MG63 (cell line): ENCODE results near the gene GSX1. TPM values are rescaled to one million over a fixed set of nuclear protein-coding genes. Genes with fewer than 3 reads are reported as not detected.
"Not testable (repeated sequence)": the region's sequence is repeated elsewhere in the genome, so short reads cannot be mapped to it uniquely, and the experiment has no call there.

Experiments used
- DNase-seq: peaks from one replicate; pipeline ENCODE4 v3.0.0-alpha.2; 2020
- H3K27me3 ChIP-seq: fragments of 250-450 bp; sonication (Bioruptor Pico); 2 replicates; pipeline ENCODE4 v1.5.1; 2020; ENCODE audit warnings: mild to moderate bottlenecking, moderate library complexity
- H3K36me3 ChIP-seq: fragments of 250-450 bp; sonication (Bioruptor Pico); 2 replicates; pipeline ENCODE4 v1.5.1; 2020; ENCODE audit warnings: mild to moderate bottlenecking, moderate library complexity
- H3K4me3 ChIP-seq: fragments of 250-450 bp; sonication (Bioruptor Pico); 2 replicates; pipeline ENCODE4 v1.5.1; 2020; ENCODE audit warnings: mild to moderate bottlenecking, moderate library complexity
- H3K9me3 ChIP-seq: fragments of 250-450 bp; sonication (Bioruptor Pico); 2 replicates; pipeline ENCODE4 v1.5.1; 2020; ENCODE audit warnings: mild to moderate bottlenecking, moderate library complexity
- total RNA-seq: library from RNA; depleted of rRNA; stranded (reverse); fragments of >200 nt; shearing (Covaris generic); gene quantifications from 2 replicates; pipeline ENCODE4 v1.2.3, GENCODE V29; 2014; ENCODE audit warnings: low replicate concordance

GSX1 gene
- total RNA-seq, 1 experiment from 2014 or later = not detected

DNA sequence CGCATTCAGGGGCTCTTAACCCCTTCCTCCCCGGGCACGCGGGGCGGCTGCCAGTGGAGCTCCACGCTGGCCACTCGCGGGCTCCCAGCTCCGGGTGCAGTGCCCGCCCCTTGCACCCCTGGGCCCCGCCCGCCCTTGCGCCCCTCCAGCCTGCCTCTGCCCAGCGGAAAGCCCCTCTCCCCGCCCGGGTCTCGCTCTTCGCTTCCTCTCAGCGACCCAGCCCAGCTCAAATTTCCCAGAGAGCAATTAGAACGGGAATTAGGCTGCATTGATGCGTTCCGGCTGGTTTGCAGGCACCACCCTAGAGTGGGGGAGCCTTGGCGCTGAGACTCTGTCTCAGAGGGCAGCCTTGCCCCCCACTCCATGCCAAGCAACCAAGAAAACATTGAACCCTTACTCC is 1.8 kb upstream of the GSX1 start:
- Histone ChIP-seq H3K36me3 (no peaks in the 10 kb centered on the region), H3K27me3 (peaks cover 79% of the 10 kb centered on the region), H3K9me3 (no peaks in the 10 kb centered on the region), H3K4me3 (no peak overlapping the region)
- no peak for DNase-seq

DNA sequence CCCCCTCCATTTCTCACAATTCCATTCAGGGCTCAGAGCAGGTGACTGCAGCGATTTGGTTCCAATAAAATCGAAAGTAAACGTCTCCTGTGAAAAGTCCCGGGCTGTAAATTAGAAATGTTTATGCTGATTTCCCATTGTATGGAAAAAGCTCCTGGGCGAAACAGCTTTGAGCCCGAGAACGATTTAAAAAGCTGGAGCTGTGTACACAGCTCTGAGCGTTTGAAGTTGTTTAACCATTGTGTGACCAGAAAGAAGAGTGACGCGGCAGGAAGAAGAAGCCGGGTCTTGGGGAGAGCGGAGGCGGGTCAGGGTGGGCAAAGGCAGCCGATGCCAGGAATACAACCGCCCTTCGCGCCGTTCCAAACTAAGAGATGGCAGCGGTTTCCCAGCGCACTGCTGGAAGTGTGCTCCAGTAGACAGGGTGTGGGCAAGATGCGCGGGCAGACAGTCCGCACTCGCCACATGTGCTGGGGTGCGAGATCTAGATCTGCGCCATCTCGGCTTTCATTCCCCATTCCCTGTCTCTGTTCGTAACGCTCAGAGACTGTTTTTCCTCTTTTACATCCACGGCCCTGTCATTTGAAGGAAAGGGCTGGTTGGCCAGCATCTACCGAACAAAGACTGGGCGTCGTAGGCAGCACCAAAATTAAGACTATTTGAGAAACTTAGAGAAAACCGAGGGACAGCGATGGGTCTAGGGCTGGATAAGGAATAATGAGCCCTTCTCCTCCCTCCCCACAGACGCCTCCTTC is 960 bp upstream of the GSX1 start:
- Histone ChIP-seq H3K9me3 (no peaks in the 10 kb centered on the region), H3K4me3 (no peak overlapping the region; the same call in 1 of the 2 replicates), H3K27me3 (peaks cover 87% of the 10 kb centered on the region), H3K36me3 (no peaks in the 10 kb centered on the region)
- DNase-seq = no peak

DNA sequence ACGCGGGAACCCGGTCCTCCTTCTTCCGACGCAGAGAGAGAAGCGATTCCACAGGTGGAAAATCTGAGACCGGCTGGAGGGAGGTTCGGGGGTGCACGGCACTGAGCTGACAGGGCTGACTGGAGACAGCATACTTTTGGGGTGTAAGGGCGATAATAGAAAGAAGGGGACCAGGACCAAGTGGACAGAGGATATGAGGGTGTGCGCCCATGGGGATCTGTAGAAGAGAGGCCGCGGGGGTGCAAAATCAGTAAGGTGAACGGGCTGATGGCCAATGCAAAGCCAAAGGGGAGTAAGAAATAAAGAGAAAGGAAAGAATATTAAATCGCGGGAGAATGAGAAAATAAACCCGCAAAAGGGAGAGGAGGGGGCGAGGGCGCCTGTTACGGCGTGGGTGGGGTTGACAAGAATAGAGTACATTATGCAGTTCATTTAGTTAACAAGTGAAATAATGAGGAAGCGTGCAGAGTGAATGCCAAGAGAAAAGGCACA is 336 bp upstream of the GSX1 start:
- DNase-seq = no peak
- Histone ChIP-seq H3K27me3 (peaks cover 90% of the 10 kb centered on the region), H3K36me3 (no peaks in the 10 kb centered on the region), H3K4me3 (no peak overlapping the region), H3K9me3 (no peaks in the 10 kb centered on the region)

DNA sequence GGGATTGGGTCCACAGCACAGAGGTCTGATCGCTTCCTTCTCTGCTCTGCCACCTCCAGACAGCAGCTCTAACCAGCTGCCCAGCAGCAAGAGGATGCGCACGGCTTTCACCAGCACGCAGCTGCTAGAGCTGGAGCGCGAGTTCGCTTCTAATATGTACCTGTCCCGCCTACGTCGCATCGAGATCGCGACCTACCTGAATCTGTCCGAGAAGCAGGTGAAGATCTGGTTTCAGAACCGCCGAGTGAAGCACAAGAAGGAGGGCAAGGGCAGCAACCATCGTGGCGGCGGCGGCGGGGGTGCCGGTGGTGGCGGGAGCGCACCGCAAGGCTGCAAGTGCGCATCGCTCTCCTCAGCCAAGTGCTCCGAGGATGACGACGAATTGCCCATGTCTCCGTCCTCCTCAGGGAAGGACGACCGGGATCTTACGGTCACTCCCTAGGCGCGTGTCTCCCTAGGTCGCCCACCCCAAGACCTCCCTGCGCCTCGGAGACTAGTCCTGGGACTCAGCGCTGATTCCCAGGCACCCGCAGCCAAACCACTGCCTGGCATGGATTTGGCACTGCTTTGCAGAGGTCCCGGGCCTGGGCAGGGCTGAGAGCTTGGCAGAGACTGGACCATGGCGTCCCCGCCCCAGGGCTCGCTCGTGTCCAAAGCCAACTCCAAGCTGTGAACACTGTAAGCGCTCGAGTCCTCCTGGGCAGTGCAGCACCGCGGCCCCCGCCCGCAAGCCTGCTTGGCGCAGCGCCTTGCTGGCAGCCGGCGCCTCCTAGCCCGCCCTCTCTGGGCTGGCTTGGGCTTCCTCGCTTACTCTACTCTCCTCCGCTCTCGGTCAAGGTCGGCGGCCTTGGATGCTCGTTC is 1.5 kb downstream of the GSX1 start:
- Histone ChIP-seq H3K9me3 (no peaks in the 10 kb centered on the region), H3K4me3 (no peak overlapping the region), H3K27me3 (peaks cover 91% of the 10 kb centered on the region), H3K36me3 (no peaks in the 10 kb centered on the region)
- DNase-seq = peak; percentile 66

DNA sequence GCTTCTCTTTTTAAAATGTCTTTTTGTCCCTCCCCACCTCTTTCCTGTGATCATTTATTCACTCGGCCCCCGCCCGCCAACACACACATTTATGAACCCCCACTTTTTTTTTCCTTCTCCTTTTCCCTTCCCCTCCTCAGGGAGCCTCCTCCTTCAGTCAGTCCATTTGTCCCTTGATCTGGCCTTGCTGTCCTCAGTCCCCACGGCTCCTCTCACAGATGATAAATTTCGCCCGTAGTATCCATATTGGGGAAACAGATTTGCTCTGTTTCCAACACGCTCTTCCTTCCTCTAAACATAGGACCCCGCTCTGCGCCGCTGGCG is 2.0 kb downstream of the GSX1 start:
- no peak for DNase-seq
- Histone ChIP-seq H3K9me3 (no peaks in the 10 kb centered on the region), H3K27me3 (peaks cover 86% of the 10 kb centered on the region), H3K36me3 (no peaks in the 10 kb centered on the region), H3K4me3 (no peak overlapping the region)

DNA sequence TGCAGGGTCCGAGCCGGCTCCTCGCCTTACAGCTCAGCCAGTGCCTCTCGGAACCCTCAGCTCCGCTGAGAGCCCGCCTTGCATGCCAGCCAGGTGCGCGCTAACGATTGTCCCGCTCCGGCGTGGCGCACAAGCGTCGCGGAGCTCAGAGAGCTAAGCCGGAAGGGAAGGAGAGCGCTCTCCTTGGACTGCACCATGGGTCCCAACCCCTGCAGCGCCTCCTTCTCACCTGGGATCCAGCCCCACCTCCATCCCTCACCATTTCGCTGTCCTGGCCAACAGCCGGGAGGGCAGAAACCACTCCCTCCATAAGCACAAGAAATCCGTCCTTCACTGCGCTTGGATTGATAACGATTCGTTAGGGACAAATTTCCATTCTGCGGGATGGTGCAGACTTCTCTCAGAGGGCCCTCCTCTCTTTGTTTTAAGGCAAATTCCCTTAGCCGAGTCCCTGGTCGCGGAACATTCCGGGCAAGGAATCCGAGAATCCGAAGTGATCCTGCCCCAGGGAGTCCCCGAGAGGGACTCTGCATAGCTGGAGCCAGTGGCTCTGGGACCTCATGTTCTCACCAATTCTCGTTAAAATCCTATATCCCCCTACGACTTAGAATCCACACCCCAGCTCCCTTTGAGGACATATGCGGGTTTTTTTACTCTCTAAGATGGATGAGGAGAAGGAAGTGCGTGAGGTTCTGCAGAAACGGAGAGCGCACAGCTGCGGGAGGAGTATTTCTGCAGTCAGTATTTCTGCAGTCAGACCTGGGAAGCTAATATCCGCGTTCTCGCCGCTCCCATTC is 2.8 kb downstream of the GSX1 start:
- H3K9me3 ChIP-seq = no peaks in the 10 kb centered on the region
- H3K27me3 ChIP-seq = peaks cover 79% of the 10 kb centered on the region
- H3K36me3 ChIP-seq = no peaks in the 10 kb centered on the region
- no peak overlapping the region for H3K4me3 ChIP-seq
- DNase-seq = no peak

DNA sequence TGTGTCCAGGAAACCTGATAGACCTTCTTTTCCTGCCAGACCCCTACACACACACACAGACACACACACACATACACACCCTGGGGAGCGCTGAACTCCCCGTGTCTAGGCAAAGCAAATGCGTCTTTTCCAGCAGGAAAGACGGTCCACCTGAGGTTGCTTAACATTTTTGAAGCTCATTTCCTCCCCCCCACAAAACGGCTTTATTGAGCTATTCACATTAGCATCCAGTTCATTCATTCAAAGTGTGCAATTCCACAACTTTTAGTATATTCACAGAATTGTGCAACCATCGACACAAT is 3.4 kb downstream of the GSX1 start:
- Histone ChIP-seq H3K9me3 (no peaks in the 10 kb centered on the region), H3K4me3 (no peak overlapping the region), H3K36me3 (no peaks in the 10 kb centered on the region), H3K27me3 (peaks cover 76% of the 10 kb centered on the region)
- DNase-seq = no peak

DNA sequence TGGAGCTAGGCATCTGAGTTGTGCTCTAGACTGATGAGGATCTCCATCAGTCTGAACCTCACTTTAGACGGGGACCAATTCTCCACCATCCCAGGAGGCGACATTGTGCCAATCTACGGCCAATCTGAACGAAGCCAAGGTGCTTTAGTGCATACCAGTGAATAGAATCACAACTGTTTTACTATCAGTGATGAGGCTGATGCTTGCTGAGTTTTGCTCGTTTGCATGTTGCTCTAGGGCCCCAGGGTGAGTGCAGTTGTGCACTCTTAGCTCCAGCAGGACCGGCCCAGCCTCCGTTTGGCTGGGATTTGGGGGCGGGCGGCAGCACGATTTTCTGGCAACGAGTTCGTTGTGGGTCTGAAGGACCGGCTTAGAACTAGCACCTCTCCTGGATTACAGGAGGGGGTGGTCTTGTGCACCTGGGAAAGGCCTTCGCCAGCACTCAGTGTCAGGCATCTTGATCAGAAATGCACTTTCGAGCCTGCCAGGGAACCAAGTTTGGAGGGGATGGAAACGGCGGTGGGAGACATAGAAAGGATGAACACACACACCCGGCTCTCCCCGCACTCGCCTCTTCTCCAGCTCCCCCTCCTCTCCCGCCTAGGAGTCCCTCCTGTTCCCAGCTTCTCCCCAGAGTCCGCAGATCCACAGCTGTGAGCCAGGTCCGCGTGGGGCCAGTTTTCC is 4.4 kb downstream of the GSX1 start:
- no peaks in the 10 kb centered on the region for H3K9me3 ChIP-seq
- no peaks in the 10 kb centered on the region for H3K36me3 ChIP-seq
- H3K4me3 ChIP-seq = no peak overlapping the region
- peaks cover 66% of the 10 kb centered on the region for H3K27me3 ChIP-seq
- DNase-seq = no peak

DNA sequence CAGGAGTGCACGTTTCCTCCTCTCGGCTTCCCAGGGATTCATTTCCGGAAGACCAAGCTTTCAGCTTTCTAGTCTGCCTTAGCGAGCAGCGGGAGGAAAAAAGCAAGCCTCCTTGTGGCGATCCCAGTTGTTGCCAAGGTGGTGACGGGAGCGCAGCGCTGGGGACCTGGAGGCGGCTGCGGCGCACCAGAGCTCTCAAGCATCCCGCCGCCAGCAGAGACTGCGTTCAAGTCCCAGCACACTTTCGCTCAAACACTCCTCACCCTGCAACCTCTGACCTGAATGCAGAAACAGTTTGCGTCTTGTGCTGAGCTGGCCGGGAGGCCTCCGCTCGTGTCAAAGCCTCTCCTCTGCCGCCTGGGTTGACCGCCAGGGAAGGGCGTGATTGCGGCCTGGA is 4.9 kb downstream of the GSX1 start:
- Histone ChIP-seq H3K9me3 (no peaks in the 10 kb centered on the region), H3K36me3 (no peaks in the 10 kb centered on the region), H3K4me3 (no peak overlapping the region), H3K27me3 (peaks cover 61% of the 10 kb centered on the region)
- DNase-seq = peak; percentile 9

DNA sequence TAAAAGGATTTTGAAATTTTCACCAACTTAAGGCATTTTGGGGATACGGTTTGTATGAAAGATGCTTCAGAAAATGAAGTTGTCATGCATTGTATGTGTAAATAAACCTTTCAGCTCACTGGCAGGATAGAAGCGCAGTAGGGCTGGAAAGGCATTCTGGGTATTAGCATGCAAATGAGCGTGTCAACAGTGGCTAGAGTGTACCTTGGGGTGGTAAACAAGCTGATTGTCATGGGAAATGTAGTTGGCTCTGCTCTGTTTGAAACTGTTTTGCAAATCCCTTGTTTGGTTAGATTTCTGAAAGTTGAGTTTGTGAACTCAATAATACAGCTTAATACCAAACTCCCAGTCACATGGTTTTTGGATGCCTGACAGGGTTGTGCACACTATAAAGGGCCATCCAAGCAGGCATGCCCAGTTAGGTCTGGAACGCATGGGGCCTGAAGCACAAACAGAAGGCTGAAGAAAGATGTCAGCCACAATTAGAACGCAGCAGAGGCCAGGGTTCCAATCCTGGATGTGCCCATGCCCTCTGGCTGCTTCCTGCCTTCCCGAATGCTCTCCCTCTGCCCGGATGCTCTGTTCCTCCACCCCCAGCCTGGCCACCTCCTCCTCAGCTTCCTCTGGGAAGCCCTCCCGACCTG is 14.6 kb downstream of the GSX1 start:
- H3K27me3 ChIP-seq = peaks cover 11% of the 10 kb centered on the region
- no peak for DNase-seq
- no peak overlapping the region for H3K4me3 ChIP-seq
- no peaks in the 10 kb centered on the region for H3K36me3 ChIP-seq
- H3K9me3 ChIP-seq = no peaks in the 10 kb centered on the region

DNA sequence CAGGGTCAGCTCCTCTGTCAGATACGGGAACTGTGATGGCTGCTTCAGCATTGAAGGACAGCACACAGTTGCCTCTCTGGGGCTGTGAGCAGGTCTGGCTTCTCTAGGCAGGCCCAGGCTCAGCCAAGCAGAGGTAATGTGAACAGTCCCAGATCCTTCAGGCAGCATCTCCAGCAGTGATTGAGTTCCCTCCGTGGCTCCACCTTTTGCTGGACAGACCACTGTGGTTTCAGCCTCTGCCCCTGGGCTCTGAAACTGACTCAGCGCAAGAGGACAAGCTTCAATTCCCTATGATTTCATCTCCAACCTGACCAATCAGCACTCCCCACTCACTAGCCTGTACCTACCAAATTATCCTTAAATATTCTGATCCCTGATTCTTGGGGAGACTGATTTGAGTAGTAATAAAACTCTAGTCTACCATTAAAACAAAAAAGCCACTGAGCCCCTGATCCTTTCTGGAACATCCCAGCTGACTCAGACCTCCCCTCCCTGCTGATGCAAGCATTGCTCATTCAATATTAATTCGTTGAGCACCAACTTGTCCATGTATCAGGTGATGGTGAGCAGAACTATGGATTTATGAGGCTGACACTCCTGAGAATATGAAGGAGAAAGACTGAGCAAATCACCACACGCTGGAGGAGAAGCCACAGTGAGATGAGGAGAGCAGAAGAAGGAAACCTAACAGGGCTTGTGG is 16.7 kb downstream of the GSX1 start:
- Histone ChIP-seq H3K27me3 (peaks cover 5% of the 10 kb centered on the region), H3K36me3 (no peaks in the 10 kb centered on the region), H3K9me3 (no peaks in the 10 kb centered on the region), H3K4me3 (no peak overlapping the region)
- peak; percentile 34 for DNase-seq

DNA sequence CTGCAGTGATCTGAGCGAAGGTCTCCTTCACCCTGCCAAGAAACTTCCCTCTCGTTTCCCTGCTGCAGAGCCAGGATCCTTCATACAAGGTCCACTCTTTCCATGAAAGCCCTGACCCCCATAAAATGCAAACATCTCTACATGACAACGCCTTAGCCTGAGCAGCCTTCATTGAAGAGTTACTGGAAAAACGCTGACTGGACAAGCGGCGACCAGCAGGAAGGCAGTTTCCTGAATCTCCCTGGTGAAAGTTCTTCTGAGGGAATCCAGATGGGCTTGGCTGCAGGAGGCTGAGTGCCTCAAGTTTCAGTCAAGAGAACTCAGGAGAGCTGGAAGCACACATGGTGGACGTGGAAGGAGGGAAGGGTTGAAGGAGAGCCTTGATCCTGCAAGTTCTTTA is 17.7 kb downstream of the GSX1 start:
- Histone ChIP-seq H3K4me3 (no peak overlapping the region), H3K27me3 (0 out of 2 replicates have a peak, but pooled peaks cover 1% of the 10 kb centered on the region), H3K9me3 (no peaks in the 10 kb centered on the region), H3K36me3 (no peaks in the 10 kb centered on the region)
- no peak for DNase-seq

DNA sequence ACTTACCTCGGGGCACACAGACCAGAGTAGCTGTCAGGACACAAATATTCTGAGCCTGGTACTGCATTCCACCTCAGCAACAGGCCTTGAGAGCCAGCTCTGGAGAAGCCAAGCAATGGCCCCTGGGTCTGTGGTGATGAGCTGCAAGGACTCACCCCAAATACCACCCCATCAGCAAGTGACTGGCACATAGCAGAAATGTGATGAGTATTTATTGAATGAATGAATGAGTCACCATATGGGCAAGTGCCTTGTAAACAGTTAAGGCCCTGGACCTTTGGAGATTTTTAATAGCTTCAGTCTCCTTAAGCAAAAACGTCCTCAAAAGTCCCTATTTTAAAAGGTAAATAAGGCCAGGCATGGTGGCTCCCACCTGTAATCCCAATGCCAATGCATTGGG is 18.2 kb downstream of the GSX1 start:
- DNase-seq = peak; percentile 41
- Histone ChIP-seq H3K27me3 (no peaks in the 10 kb centered on the region), H3K4me3 (no peak overlapping the region), H3K9me3 (no peaks in the 10 kb centered on the region), H3K36me3 (no peaks in the 10 kb centered on the region)

DNA sequence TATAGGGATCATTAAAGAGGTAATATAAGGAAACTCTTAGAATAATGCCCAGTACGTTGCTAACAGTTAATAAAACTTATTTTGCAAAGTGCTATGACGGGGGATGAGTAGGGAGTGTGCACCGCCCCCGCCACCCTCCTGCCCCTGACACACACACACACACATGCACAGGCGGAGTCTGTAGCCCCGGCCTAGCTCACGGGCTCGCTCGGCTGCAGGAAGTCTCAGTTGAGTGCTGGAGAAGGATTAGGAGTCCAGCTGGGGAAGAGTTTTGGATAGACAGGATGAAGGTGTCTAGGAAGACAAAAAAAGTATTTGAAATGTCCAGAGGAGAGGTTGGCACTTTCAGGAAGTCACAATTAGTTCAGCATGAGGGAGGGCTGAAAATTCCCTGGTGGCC is 21.5 kb downstream of the GSX1 start:
- H3K36me3 ChIP-seq = no peaks in the 10 kb centered on the region
- peaks cover 11% of the 10 kb centered on the region for H3K27me3 ChIP-seq
- no peak for DNase-seq
- no peaks in the 10 kb centered on the region for H3K9me3 ChIP-seq
- no peak overlapping the region for H3K4me3 ChIP-seq

DNA sequence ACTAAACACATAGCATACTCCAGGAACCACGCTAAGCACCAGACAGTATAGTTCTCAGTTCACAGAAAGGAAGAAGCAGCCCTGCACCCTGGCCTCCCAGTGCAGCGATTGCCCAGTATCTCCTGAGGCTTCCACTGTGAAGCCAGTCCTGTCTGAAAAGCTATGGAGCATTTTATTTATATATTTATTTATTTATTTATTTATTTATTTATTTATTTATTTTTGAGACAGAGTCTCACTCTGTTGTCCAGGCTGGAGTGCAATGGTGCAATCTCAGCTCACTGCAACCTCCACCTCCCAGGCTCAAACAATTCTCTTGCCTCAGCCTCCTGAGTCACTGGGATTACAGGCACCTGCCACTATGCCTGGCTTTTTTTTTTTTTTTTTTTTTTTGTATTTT is 25.5 kb downstream of the GSX1 start:
- DNase-seq, H3K9me3 ChIP-seq, H3K4me3 ChIP-seq, H3K36me3 ChIP-seq: not testable (repeated sequence)
- H3K27me3 ChIP-seq = peaks cover 45% of the 10 kb centered on the region
